NOMO-1 treated with DMSO at 0.1 percent for 48 hours (cell line): ENCODE results near the gene TAPT1.

Experiments used
- DNase-seq: peaks from one replicate; lab custom pipeline; 2025; ENCODE audit not compliant: unreplicated experiment; lab: John Stamatoyannopoulos, UW

The TAPT1 gene

GRCh38 chr4:16110661-16111290 lies 115.5 kb downstream of the TAPT1 start:
- DNase-seq, result no peak
